ENCODE measurements around the gene CRY1.

- TF ChIP-seq, protein P1, sequence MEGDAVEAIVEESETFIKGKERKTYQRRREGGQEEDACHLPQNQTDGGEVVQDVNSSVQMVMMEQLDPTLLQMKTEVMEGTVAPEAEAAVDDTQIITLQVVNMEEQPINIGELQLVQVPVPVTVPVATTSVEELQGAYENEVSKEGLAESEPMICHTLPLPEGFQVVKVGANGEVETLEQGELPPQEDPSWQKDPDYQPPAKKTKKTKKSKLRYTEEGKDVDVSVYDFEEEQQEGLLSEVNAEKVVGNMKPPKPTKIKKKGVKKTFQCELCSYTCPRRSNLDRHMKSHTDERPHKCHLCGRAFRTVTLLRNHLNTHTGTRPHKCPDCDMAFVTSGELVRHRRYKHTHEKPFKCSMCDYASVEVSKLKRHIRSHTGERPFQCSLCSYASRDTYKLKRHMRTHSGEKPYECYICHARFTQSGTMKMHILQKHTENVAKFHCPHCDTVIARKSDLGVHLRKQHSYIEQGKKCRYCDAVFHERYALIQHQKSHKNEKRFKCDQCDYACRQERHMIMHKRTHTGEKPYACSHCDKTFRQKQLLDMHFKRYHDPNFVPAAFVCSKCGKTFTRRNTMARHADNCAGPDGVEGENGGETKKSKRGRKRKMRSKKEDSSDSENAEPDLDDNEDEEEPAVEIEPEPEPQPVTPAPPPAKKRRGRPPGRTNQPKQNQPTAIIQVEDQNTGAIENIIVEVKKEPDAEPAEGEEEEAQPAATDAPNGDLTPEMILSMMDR (conservative IDR thresholded peaks at IDR 0.05; ENCODE audit: low read length): no peak
- no peak for TF ChIP-seq EZH2phosphoT487 (IDR thresholded peaks at IDR 0.05; ENCODE audit: borderline replicate concordance)
Measured at GRCh38 chr12:107058190-107058589, 35.2 kb downstream of the CRY1 start.
